ENCODE data around the gene SLC26A1. TPM values are rescaled to one million over a fixed set of nuclear protein-coding genes. Genes with fewer than 3 reads are reported as not detected.

The SLC26A1 gene
- total RNA-seq, 1 donor from 2014 or later: 0.75 TPM

- H3K4me1 Mint-ChIP-seq (ENCODE audit: low read depth): peaks cover 4% of the 10 kb centered on the region
- no peak overlapping the region for H3K4me3 Mint-ChIP-seq (ENCODE audit: unreplicated experiment)
- H3K27me3 Mint-ChIP-seq (ENCODE audit: low read depth): peaks cover 6% of the 10 kb centered on the region
- no peaks in the 10 kb centered on the region for H3K9me3 Mint-ChIP-seq (ENCODE audit: low read depth)
- no peaks in the 10 kb centered on the region for H3K36me3 Mint-ChIP-seq (ENCODE audit: low read depth)
- H3K27ac Mint-ChIP-seq (ENCODE audit: unreplicated experiment): no peak overlapping the region
- DNase-seq (ENCODE audit: low spot score): no peak
- TF ChIP-seq CTCF (IDR thresholded peaks at IDR 0.05): no peak
These were observed 5.0 kb upstream of the SLC26A1 start for GRCh38 chr4:998096-998691.

- no peak overlapping the region for H3K4me3 Mint-ChIP-seq (ENCODE audit: unreplicated experiment)
- no peaks in the 10 kb centered on the region for H3K36me3 Mint-ChIP-seq (ENCODE audit: low read depth)
- peaks cover 7% of the 10 kb centered on the region for H3K4me1 Mint-ChIP-seq (ENCODE audit: low read depth)
- no peaks in the 10 kb centered on the region for H3K9me3 Mint-ChIP-seq (ENCODE audit: low read depth)
- DNase-seq (ENCODE audit: low spot score): no peak
- H3K27me3 Mint-ChIP-seq (ENCODE audit: low read depth): peaks cover 6% of the 10 kb centered on the region
- H3K27ac Mint-ChIP-seq (ENCODE audit: unreplicated experiment): no peak overlapping the region
- TF ChIP-seq CTCF (IDR thresholded peaks at IDR 0.05): no peak
These were observed 4.3 kb upstream of the SLC26A1 start for GRCh38 chr4:997375-998071.

GRCh38 chr4:996997-997374 is 3.8 kb upstream of the SLC26A1 start:
- Mint-ChIP-seq H3K27me3 (ENCODE audit: low read depth) (peaks cover 4% of the 10 kb centered on the region), H3K27ac (ENCODE audit: unreplicated experiment) (no peak overlapping the region), H3K9me3 (ENCODE audit: low read depth) (no peaks in the 10 kb centered on the region), H3K36me3 (ENCODE audit: low read depth) (no peaks in the 10 kb centered on the region), H3K4me3 (ENCODE audit: unreplicated experiment) (peak overlapping the region; percentile 50), H3K4me1 (ENCODE audit: low read depth) (peaks cover 10% of the 10 kb centered on the region)
- DNase-seq (ENCODE audit: low spot score): no peak
- no peak for TF ChIP-seq CTCF (IDR thresholded peaks at IDR 0.05)

GRCh38 chr4:996030-996996 is 3.1 kb upstream of the SLC26A1 start:
- Mint-ChIP-seq H3K27ac (ENCODE audit: unreplicated experiment) (no peak overlapping the region), H3K4me1 (ENCODE audit: low read depth) (peaks cover 10% of the 10 kb centered on the region), H3K36me3 (ENCODE audit: low read depth) (no peaks in the 10 kb centered on the region), H3K9me3 (ENCODE audit: low read depth) (no peaks in the 10 kb centered on the region), H3K4me3 (ENCODE audit: unreplicated experiment) (no peak overlapping the region), H3K27me3 (ENCODE audit: low read depth) (peaks cover 4% of the 10 kb centered on the region)
- no peak for TF ChIP-seq CTCF (IDR thresholded peaks at IDR 0.05)
- no peak for DNase-seq (ENCODE audit: low spot score)

Measured in chondrocyte (in vitro differentiated cells).